GM12878 (cell line): Measurements from ENCODE around the gene ANAPC16. TPM values are rescaled to one million over a fixed set of nuclear protein-coding genes. Genes with fewer than 3 reads are reported as not detected.
"Not testable (repeated sequence)": the region's sequence is repeated elsewhere in the genome, so short reads cannot be mapped to it uniquely, and the experiment has no call there.

Experiments
- ATAC-seq: fragments of 200-7000 bp; cut with Tn5 transposase; 3 replicates; pipeline ENCODE4 v1.9.1; 2020; ENCODE audit warnings: mild to moderate bottlenecking, moderate library complexity
- BruUV-seq: library from RNA; stranded (reverse); fragments of 400-500 nt; replicated peaks from 2 replicates; lab custom pipeline; 2021; lab: Mats Ljungman, UMichigan
- CTCF ChIA-PET: fragments of 300-600 bp; sonication (Branson Sonifier 250); formaldehyde crosslinking; extraction: SDS; loops from one replicate; lab custom pipeline; 2021; ENCODE audit warnings: inconsistent platforms; lab: Yijun Ruan, JAX
- POLR2A ChIA-PET: fragments of 350-600 bp; formaldehyde crosslinking; extraction: SDS; loops from one replicate; lab custom pipeline; 2021; ENCODE audit warnings: inconsistent platforms; lab: Charles Lee
- RAD21 ChIA-PET: fragments of 300-600 bp; sonication (Branson Sonifier 250); formaldehyde crosslinking; loops from one replicate; lab custom pipeline; 2023; ENCODE audit warnings: antibody characterized with exemption; ENCODE audit not compliant: unreplicated experiment; lab: Charles Lee
- SMC1A ChIA-PET: fragments of 300-600 bp; sonication (Branson Sonifier 250); formaldehyde crosslinking; loops from one replicate; lab custom pipeline; 2023; ENCODE audit not compliant: unreplicated experiment, uncharacterized antibody; lab: Charles Lee
- DNase-seq: peaks from one replicate; pipeline ENCODE4 v3.0.0-alpha.2; 2011; ENCODE audit warnings: low read depth, low spot score
- FAIRE-seq: peaks from 3 replicates; lab custom pipeline; 2011; peaks lifted over from hg19 to GRCh38; lab: Jason Lieb, UNC
- H2AFZ ChIP-seq: 2 replicates; pipeline ENCODE4 v1.6.0; 2011; ENCODE audit warnings: low read depth, low read length, control low read depth; ENCODE audit not compliant: control insufficient read depth
- H3K27ac ChIP-seq: 2 replicates; pipeline ENCODE4 v1.5.1; 2011; ENCODE audit warnings: control low read depth; ENCODE audit not compliant: control insufficient read depth, insufficient read depth
- H3K27me3 ChIP-seq, 2 experiments: replicated peaks in 1 of 2; 2 replicates each; pipeline versions ENCODE4 v1.6.0 to v1.6.1; 2011; ENCODE audit warnings: low read length in 1 of 2; ENCODE audit not compliant: control insufficient read depth in 2 of 2, insufficient read depth in 2 of 2
- H3K36me3 ChIP-seq, 2 experiments: 2 replicates each; pipeline ENCODE4 v1.5.1; 2011; ENCODE audit warnings: low read length in 1 of 2; ENCODE audit not compliant: control insufficient read depth in 2 of 2, insufficient read depth in 2 of 2
- H3K4me1 ChIP-seq: 2 replicates; pipeline ENCODE4 v1.6.1; 2011; ENCODE audit warnings: mild to moderate bottlenecking, low read length, moderate library complexity, mixed read lengths; ENCODE audit not compliant: control insufficient read depth, insufficient read depth
- H3K4me2 ChIP-seq: 2 replicates; pipeline ENCODE4 v1.6.0; 2011; ENCODE audit warnings: control low read depth; ENCODE audit not compliant: control insufficient read depth, insufficient read depth
- H3K4me3 ChIP-seq: fragments of 200-600 bp; sonication (generic); 2 replicates; pipeline ENCODE4 v1.5.1; 2016
- H3K79me2 ChIP-seq: 2 replicates; pipeline ENCODE4 v1.6.0; 2011; ENCODE audit warnings: low read length; ENCODE audit not compliant: control insufficient read depth, insufficient read depth
- H3K9ac ChIP-seq: 2 replicates; pipeline ENCODE4 v1.8.0; 2011; ENCODE audit warnings: low read length, control low read depth, mixed read lengths; ENCODE audit not compliant: control insufficient read depth, insufficient read depth
- H3K9me3 ChIP-seq: replicated peaks from 3 replicates; pipeline ENCODE4 v1.5.1; 2011; ENCODE audit warnings: mild to moderate bottlenecking, low read length; ENCODE audit not compliant: control insufficient read depth, insufficient read depth
- H4K20me1 ChIP-seq: 2 replicates; pipeline ENCODE4 v1.6.0; 2011; ENCODE audit not compliant: control insufficient read depth, insufficient read depth
- BACH1 ChIP-seq: fragments of 450-650 bp; IDR thresholded peaks from 2 replicates; pipeline ENCODE4 v1.6.1; 2017; ENCODE audit warnings: mild to moderate bottlenecking, borderline replicate concordance
- GABPA ChIP-seq: IDR thresholded peaks from 2 replicates; pipeline ENCODE4 v1.6.1; 2014; ENCODE audit warnings: antibody characterized with exemption, low read depth, mild to moderate bottlenecking, inconsistent platforms
- MEF2A ChIP-seq: IDR thresholded peaks from 2 replicates; pipeline ENCODE4 v1.6.1; 2011; ENCODE audit warnings: low read depth, mild to moderate bottlenecking, low read length, moderate library complexity; ENCODE audit not compliant: insufficient read depth
- RAD21 ChIP-seq: IDR thresholded peaks from 2 replicates; pipeline ENCODE4 v1.6.1; 2011; ENCODE audit warnings: mild to moderate bottlenecking, low read depth, low read length, moderate library complexity; ENCODE audit not compliant: insufficient read depth
- SPI1 ChIP-seq: IDR thresholded peaks from 2 replicates; pipeline ENCODE4 v1.6.1; 2011; ENCODE audit warnings: low read depth, mild to moderate bottlenecking, low read length, moderate library complexity, borderline replicate concordance; ENCODE audit not compliant: insufficient read depth
- WGBS: methylation state at CpG from one replicate; pipeline ENCODE4 v1.1.6; 2016; ENCODE audit warnings: low lambda C conversion rate; ENCODE audit not compliant: insufficient replicate concordance, insufficient coverage; ENCODE audit errors: missing lambda C conversion rate; 5-methylcytosine and 5-hydroxymethylcytosine counted together
- in situ Hi-C: fragments of 300-500 bp; cut with MboI; formaldehyde crosslinking; loops from 9 replicates; pipeline ENCODE4 v1.14.3; 2018; ENCODE audit warnings: mixed read lengths
- intact Hi-C: fragments of 100-400 bp; cut with micrococcal nuclease; formaldehyde crosslinking; loops from one replicate; pipeline ENCODE4 v1.14.2; 2022; ENCODE audit not compliant: unreplicated experiment
- polyA plus RNA-seq, 11 experiments: library from polyadenylated mRNA; depleted of rRNA in 4 of 11; unstranded in 6 of 11; stranded (reverse) in 5 of 11; fragments of >200 nt; fragmentation: Nextera tagmentation in 4 of 11; fragmentation: Illumina TruSeq in 1 of 11; extraction: Ambion mirVana in 4 of 11; extraction: Trizol in 1 of 11; gene quantifications; 1 replicate in 1 of 11; 2 replicates in 10 of 11; pipeline versions ENCODE4 v1.2.1 to v1.2.3, GENCODE V29; 2011 to 2016; ENCODE audit warnings: inconsistent platforms in 2 of 11, missing spikeins in 2 of 11, low read depth in 1 of 11
- total RNA-seq, 4 experiments: library from RNA; depleted of rRNA in 3 of 4; stranded (reverse); fragments of >200 nt in 3 of 4; fragmentation: Illumina TruSeq in 1 of 4; extraction: Trizol in 1 of 4; gene quantifications; 2 replicates each; pipeline versions ENCODE4 v1.2.1 to v1.2.3, GENCODE V29; 2013 to 2021

The ANAPC16 gene
- total and polyA plus RNA-seq, 10 of the 15 experiments (the other 5 are each of a cell fraction or from before 2014, with no cell fraction given), result 66.9 to 208 (median 134) TPM

GRCh38 chr10:72249176-72249862 lies 33.5 kb downstream of the ANAPC16 start:
- in situ Hi-C loops, H3K79me2 ChIP-seq, H3K9me3 ChIP-seq, DNase-seq, H3K36me3 ChIP-seq, H4K20me1 ChIP-seq, FAIRE-seq, H3K27me3 ChIP-seq: not testable (repeated sequence)
- ATAC-seq, result peak; percentile 37
- ChIA-PET CTCF (interaction anchor here (1.0 to 2.8 kb wide), 5 partner anchors 9 to 117 kb away, joined by 3 to 12 read pairs (median 5); partner anchors contain the start of gene DDIT4), RAD21 (interaction anchor here (0.8 to 10.5 kb wide), 7 partner anchors 10 to 83 kb away, joined by 3 to 185 read pairs (median 11); no protein-coding TSS in a partner anchor), POLR2A (interaction anchor here (0.6 to 8.0 kb wide), 9 partner anchors 10 to 847 kb away, joined by 3 to 113 read pairs (median 33); partner anchors contain the start of genes DDIT4 and P4HA1), SMC1A (interaction anchor here (0.7 to 21.0 kb wide), 6 partner anchors 9 to 110 kb away, joined by 3 to 275 read pairs (median 12); partner anchors contain the start of gene DDIT4)
- peak overlapping the region; percentile 55; the same call in 1 of the 2 replicates for H3K4me3 ChIP-seq
- peak overlapping the region; percentile 97 for H3K27ac ChIP-seq
- peak; percentile 41; the same call in 1 of the 2 replicates for TF ChIP-seq MEF2A
- TF ChIP-seq SPI1, result peak; percentile 45; the same call in 1 of the 2 replicates
- 0 out of 2 replicates have a peak, but pooled peaks have one; percentile 4 for TF ChIP-seq BACH1
- 0 out of 2 replicates have a peak, but pooled peaks have one; percentile 16 for TF ChIP-seq GABPA
- TF ChIP-seq RAD21, result 0 out of 2 replicates have a peak, but pooled peaks have one; percentile 11
- H3K9ac ChIP-seq, result peak overlapping the region; percentile 84
- H3K4me2 ChIP-seq, result peak overlapping the region; percentile 67
- 38% methylated on average over 17 of the region's 17 CpGs for WGBS
- H3K4me1 ChIP-seq, result peaks cover 72% of the 10 kb centered on the region
- H2AFZ ChIP-seq, result peak overlapping the region; percentile 54
- intact Hi-C loops, result loop anchor here (2.0 kb wide), 1 partner anchor 27 kb away; no protein-coding TSS in a partner anchor
- BruUV-seq, result TSS peak; percentile 94
